NCI-H1092 treated with DMSO at 0.1 percent for 48 hours (cell line): Measurements from ENCODE around the gene NIPAL3.
"Not testable (repeated sequence)": the region's sequence is repeated elsewhere in the genome, so short reads cannot be mapped to it uniquely, and the experiment has no call there.

Source experiments
- DNase-seq: peaks from one replicate; lab custom pipeline; 2025; lab: John Stamatoyannopoulos, UW

The NIPAL3 gene

GRCh38 chr1:24424207-24424606 lies 8.6 kb downstream of the NIPAL3 start:
- no peak for DNase-seq

GRCh38 chr1:24424990-24425389 lies 9.4 kb downstream of the NIPAL3 start:
- no peak for DNase-seq

DNA sequence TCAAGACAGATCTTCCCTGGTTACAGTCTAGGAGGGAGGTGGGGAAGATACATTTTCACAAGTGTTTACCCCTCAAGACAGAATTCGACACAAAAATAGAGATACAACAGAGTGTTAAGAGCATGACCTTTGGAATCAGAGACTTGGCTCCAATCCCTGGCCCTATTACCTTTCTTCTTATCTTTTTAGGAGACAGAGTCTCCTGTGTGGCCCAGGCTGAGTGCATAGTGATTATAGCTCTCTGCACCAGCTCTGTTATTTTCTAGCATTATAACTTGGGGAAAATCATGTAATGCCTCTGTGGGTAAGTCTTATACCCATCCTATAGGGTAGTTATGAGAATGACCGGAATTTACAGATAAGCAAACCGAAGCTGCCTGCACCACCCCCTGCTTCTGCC lies 9.8 kb downstream of the NIPAL3 start:
- no peak for DNase-seq

GRCh38 chr1:24425922-24426321 lies 10.3 kb downstream of the NIPAL3 start:
- no peak for DNase-seq

DNA sequence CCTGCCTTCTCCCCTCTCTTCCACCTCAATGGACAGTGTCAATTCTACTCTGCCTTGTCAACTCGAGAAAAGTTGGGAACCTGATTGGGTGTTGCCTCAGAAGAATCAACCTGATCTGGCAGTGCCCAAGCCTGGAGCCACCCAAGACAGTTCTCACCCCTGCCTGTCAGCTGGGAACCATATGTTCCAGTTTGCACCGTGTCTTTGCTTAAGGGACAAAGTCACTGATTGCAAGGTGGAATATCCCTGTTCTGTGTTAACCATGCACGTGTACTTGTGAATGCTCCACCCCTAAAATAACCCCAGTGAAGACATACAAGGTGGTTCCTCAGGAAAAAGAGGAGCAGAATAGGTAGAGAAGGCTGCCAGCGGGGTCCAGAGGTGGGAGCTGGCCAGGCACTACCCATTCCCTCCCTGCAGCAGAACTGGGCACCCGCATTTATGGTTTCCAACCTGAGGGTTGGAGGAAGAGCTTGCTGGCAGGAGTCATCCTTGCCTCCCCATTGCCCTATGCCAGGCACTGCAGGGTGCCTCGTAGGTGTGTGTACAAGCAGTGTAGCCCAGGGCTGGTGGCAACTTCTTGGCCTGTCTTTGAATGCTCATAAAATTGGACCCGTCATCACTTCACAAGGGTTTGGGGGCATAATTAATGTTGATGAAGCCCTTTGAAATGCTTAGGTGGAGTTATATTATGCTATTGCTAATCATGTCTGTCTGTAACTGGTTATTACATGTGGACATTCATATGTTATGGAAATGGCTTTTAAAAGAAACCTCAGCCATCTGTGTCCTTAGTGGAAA lies 11.3 kb downstream of the NIPAL3 start:
- peak; percentile 36 for DNase-seq

- no peak for DNase-seq
Measured at GRCh38 chr1:24427545-24427862, 11.9 kb downstream of the NIPAL3 start.

- no peak for DNase-seq
Measured at GRCh38 chr1:24435782-24436365, 20.3 kb downstream of the NIPAL3 start.

GRCh38 chr1:24437631-24438396 lies 22.2 kb downstream of the NIPAL3 start:
- DNase-seq = no peak

GRCh38 chr1:24438423-24438901 lies 22.9 kb downstream of the NIPAL3 start:
- no peak for DNase-seq

- DNase-seq = no peak
Measured at GRCh38 chr1:24440436-24440835, 24.8 kb downstream of the NIPAL3 start.

- no peak for DNase-seq
Measured at GRCh38 chr1:24441480-24441879, 25.9 kb downstream of the NIPAL3 start.

GRCh38 chr1:24441996-24442668 lies 26.5 kb downstream of the NIPAL3 start:
- no peak for DNase-seq

- no peak for DNase-seq
Measured at GRCh38 chr1:24442764-24443163, 27.2 kb downstream of the NIPAL3 start.

DNA sequence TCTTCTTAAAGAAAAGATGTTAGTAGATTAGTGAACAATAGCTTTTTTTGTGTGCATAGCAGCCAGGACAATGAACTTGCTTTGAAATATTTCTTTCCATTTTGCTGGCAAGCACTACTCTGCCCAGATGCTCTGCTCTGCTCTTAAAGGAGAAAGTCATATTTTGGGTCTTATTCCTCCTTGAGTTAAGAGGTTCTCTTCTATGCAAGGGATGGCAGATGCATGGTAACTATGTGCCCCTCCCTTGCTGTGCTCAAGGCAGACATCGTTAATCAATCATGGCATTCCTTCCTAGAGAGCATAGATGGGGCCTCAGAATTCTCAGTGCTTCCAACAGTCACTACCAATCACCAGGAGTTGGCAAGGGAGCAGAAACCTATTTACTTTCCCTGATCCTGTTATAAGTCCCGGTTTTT lies 27.6 kb downstream of the NIPAL3 start:
- DNase-seq = peak; percentile 9

- DNase-seq = not testable (repeated sequence)
Measured at GRCh38 chr1:24446446-24446845, 30.8 kb downstream of the NIPAL3 start.

- DNase-seq = no peak
Measured at GRCh38 chr1:24450316-24450715, 34.7 kb downstream of the NIPAL3 start.

DNA sequence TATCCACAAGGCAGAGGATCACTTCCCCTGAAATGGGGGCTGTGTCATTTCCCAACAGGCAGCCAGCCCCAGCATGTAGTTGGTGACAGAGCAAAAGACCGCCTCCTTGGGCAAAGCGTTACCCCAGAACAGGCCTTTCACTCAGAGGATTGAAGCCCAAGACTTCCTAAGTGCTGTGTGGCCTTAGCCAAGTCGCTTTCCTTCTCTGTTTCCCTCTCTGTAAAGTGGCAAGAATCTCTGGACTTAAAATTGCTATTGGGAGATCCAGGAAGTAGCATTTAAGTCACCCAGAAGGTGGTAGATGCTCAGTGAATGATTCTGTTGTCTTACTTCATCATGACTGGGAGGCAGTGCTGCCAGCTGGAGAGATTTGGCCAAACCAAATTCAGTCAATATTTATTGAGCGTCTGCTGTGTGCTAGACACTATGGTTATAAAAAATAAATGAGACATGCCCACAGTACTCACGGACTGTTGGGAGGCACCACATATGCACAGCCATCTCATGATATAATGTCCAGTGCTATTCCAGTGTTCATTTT lies 35.3 kb downstream of the NIPAL3 start:
- DNase-seq = no peak

DNA sequence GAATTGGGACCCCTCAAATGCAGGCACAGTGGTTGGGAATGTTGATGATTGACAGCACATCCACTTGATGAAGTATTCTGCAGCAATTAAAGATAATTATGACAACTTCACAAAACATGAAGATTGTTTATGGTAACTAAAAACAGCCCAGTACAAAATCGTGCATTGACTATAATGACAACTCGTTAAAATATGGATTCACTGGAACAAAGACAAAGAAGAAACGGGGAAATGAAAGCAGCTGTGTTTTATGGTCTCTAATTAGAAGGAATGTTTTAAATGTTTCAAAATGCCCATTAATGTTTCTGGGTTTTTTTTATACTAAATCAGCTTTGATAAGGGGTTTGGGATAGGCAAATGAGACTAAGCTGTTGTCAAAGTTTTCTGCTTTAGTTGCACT lies 36.1 kb downstream of the NIPAL3 start:
- DNase-seq = no peak

DNA sequence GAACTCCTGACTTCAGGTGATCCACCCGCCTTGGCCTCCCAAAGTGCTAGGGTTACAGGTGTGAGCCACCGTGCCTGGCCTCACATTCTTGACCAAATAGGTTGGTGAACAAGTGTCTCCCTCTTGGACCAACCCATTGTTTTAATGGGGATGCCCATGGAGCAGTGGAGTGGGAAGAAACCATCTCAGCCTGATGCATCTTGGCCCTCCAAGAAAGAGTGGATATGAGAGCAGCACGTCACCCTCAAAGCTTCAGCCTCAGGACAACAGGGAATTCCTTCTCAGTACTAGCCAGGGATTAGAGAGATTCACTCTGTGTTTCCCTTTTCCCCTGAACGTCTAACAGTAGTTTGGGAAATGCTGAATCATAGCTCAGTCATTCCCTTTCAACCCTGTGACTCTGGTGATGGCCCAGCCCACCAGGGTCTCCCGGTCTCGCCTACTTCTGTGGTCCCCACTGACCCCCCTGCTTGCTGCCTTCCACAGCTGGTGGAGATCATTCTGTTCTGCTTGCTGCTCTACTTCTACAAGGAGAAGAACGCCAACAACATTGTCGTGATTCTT lies 37.4 kb downstream of the NIPAL3 start:
- DNase-seq = no peak

GRCh38 chr1:24454673-24455072 lies 39.1 kb downstream of the NIPAL3 start:
- DNase-seq = no peak

GRCh38 chr1:24455272-24455671 lies 39.7 kb downstream of the NIPAL3 start:
- no peak for DNase-seq

- no peak for DNase-seq
Measured at GRCh38 chr1:24457866-24458265, 42.3 kb downstream of the NIPAL3 start.
